Measurements from ENCODE around the gene AFAP1.

The AFAP1 gene

GRCh38 chr4:7863911-7864681 is 75.6 kb downstream of the AFAP1 start:
- H3K4me3 ChIP-seq (ENCODE audit: low read depth, low read length): no peak overlapping the region
- in situ Hi-C loops (cut with HindIII; ENCODE audit: low sequenced_read_pairs): no loop called here
- TF ChIP-seq CTCF (IDR thresholded peaks at IDR 0.05; ENCODE audit: low read depth, low read length): no peak
- DNase-seq (ENCODE audit: low read depth, low spot score): no peak

- in situ Hi-C loops (cut with HindIII; ENCODE audit: low sequenced_read_pairs): no loop called here
- no peak for DNase-seq (ENCODE audit: low read depth, low spot score)
- no peak overlapping the region for H3K4me3 ChIP-seq (ENCODE audit: low read depth, low read length)
- no peak for TF ChIP-seq CTCF (IDR thresholded peaks at IDR 0.05; ENCODE audit: low read depth, low read length)
Observed at GRCh38 chr4:7862561-7863192, 77.0 kb downstream of the AFAP1 start.

GRCh38 chr4:7861440-7861881 is 78.2 kb downstream of the AFAP1 start:
- H3K4me3 ChIP-seq (ENCODE audit: low read depth, low read length): no peak overlapping the region
- DNase-seq (ENCODE audit: low read depth, low spot score): peak; percentile 96
- no peak for TF ChIP-seq CTCF (IDR thresholded peaks at IDR 0.05; ENCODE audit: low read depth, low read length)
- in situ Hi-C loops (cut with HindIII; ENCODE audit: low sequenced_read_pairs): no loop called here

GRCh38 chr4:7860600-7861163 is 79.0 kb downstream of the AFAP1 start:
- in situ Hi-C loops (cut with HindIII; ENCODE audit: low sequenced_read_pairs): no loop called here
- DNase-seq (ENCODE audit: low read depth, low spot score): no peak
- TF ChIP-seq CTCF (IDR thresholded peaks at IDR 0.05; ENCODE audit: low read depth, low read length): no peak
- H3K4me3 ChIP-seq (ENCODE audit: low read depth, low read length): no peak overlapping the region

- H3K4me3 ChIP-seq (ENCODE audit: low read depth, low read length): no peak overlapping the region
- no peak for TF ChIP-seq CTCF (IDR thresholded peaks at IDR 0.05; ENCODE audit: low read depth, low read length)
- no peak for DNase-seq (ENCODE audit: low read depth, low spot score)
- in situ Hi-C loops (cut with HindIII; ENCODE audit: low sequenced_read_pairs): no loop called here
Observed at GRCh38 chr4:7859326-7859725, 80.3 kb downstream of the AFAP1 start.

GRCh38 chr4:7858498-7858897 is 81.2 kb downstream of the AFAP1 start:
- in situ Hi-C loops (cut with HindIII; ENCODE audit: low sequenced_read_pairs): no loop called here
- H3K4me3 ChIP-seq (ENCODE audit: low read depth, low read length): no peak overlapping the region
- DNase-seq (ENCODE audit: low read depth, low spot score): no peak
- TF ChIP-seq CTCF (IDR thresholded peaks at IDR 0.05; ENCODE audit: low read depth, low read length): no peak

Data from astrocyte of the spinal cord (primary cell).